Measurements from ENCODE around the gene FGGY.

- TF ChIP-seq EZH2 (IDR thresholded peaks at IDR 0.05) = no peak
- no peak for TF ChIP-seq CTCF (IDR thresholded peaks at IDR 0.05)
- no peak for TF ChIP-seq EZH2phosphoT487 (IDR thresholded peaks at IDR 0.05)
Observed at GRCh38 chr1:59357645-59358320, 60.9 kb downstream of the FGGY start.

Data from neural progenitor cell (in vitro differentiated cells).